CD4-positive, alpha-beta T cell treated with Interleukin-4 for 4 hours (primary cell): ENCODE results near the gene NRARP.

Experiments used
- DNase-seq: peaks from one replicate; pipeline ENCODE4 v3.0.0-alpha.2; 2020

NRARP gene

DNA sequence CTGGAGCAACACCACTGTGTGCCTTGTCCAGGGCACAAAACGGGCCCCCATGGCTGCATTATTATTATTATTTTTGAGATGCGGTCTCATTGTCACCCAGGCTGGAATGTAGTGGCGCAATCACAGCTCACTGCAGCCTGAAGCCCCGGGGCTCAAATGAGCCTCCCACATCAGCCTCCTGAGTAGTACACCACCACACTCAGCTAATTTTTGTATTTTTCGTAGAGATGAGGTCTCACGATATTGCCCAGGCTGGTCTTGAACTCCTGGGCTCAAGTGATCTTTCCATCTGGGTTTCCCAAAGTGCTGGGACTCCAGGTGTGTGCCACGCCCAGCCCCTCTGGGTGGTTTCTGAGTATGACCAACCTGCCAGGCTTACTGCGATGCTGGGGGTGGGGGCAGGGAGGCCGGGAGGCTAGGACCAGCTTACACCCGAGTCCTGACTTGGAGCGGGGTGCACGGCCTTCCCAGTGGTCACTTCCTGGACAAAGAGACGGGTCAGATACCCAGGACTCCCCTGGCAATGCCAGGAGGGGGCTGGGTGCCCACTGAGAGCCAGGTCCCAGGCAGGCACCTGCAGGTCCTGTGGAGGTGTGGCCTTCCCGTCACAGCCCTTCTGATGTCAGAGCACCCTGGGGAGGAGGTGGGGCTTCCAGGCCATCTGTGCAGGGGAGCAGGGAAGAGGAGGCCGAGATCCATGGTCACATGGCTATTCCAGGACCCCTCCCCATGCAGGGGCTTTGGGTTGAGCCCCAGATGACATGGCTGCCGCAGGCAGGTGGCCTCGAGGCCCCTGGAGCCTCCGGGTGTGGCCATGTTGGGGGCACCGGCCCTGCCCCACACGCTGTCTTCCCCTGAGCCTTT lies 8.3 kb upstream of the NRARP start:
- no peak for DNase-seq

- DNase-seq, result no peak
These were observed 7.5 kb upstream of the NRARP start for GRCh38 chr9:137309368-137310188.

- DNase-seq, result no peak
These were observed 6.1 kb upstream of the NRARP start for GRCh38 chr9:137308057-137308619.

DNA sequence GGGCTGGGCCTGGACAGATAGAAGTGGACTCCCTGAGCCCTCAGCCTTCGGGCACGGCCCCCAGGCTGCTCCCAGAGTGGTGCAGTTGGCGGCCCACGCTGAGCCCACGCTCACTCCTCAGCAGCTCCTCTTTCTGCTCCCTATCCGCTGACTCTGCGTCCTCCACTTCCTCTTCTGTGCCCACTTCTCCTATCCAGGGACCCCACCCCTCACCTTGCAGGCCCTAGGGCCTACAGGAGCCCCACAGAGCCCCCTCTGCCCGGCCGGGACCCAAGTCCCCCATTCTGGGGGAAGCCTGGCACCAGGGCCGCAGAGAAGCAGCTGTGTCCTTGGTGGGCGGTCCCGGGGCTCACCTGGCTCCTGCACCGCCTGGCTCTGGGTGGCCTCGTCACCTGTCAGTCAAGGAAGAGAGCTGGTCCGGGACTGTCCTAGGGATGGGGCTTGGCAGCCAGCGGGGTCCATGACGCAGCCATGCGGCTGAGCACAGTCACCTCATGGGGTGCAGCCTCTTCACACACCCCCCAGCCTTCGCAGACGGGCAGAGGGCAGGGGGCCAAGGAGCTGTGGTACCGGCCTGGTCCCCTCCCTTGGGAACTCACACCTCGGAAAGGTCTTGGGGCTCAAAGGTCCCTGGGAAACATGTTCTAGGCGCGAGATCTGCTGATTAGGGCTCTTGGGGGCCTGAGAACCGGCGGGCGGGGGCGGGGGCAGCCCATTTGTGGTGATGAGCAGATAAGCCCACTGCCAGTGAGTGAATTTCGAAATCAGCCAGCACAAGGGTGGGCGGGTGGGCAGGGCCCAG lies 5.4 kb upstream of the NRARP start:
- no peak for DNase-seq

DNA sequence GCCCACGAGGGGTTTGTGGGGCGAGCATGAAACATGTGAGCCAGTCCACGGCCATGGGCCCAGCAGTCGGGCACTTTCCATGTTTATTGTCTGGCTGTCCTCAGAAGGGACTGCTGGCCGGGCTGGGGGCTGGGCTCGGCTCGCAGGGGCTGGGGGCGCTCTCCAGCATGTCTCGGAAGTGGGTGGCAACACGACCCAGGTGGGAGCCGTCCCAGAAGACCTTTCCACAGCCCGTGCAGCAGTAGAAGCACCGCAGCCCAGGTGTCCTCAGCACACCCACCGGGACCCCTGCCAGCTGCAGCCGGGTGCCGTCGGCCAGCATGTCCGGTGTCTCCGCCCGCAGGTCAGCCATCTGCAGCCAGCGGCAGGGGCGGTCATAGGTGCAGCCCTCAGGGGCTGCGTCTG lies 4.8 kb upstream of the NRARP start:
- DNase-seq, result no peak

DNA sequence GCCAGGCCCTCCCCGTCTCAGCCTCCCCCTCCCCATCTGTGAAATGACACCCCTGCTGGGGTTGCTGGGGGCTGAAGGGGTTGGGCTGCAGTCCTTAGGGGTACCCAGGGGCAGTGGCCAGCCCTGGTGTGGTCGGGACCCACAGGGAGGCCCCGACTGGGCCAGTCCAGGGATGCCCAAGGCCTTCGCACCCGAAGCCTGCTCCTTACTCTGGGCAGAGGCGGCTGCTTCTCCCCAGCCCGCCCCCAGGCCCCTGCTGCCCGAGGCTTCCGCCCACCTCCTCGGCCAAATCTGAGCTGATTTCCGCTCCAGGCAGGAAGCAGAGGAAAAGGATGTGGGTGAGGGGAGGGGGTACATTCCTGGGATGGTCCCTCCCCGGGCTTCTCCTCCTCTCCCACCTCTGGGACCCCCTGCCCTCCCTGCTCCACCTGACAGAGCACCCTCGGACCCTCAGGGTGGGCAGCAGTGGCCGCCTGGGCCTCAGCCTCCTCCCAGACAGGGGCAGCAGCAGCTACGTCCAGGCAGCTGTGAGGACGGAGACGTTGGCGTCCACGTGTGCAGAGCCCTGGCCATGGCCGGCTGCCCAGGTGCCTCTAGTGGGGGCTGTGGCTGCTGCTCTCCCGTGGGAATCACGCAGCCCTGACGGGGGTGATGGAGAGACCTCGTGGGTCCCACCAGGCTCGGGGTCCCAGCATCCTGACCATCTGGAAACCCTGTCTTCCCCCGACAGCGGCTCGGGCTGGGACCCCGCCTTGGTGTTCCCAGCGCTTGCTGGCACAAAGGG lies 4.2 kb upstream of the NRARP start:
- DNase-seq, result no peak

DNA sequence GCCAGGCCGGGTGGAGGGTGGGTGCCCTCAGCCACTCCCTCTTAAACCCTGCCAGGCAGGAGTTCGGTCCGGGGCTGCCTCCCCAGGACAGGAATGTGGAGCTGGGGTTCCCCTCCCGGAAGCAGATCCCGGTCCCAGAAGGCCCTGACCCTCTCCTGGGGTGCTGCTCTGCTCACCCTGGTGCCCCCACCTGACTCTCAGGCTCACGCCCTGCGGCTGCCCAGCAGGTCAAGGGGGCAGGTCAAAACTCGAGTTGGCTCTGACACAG lies 3.7 kb upstream of the NRARP start:
- DNase-seq, result no peak

DNA sequence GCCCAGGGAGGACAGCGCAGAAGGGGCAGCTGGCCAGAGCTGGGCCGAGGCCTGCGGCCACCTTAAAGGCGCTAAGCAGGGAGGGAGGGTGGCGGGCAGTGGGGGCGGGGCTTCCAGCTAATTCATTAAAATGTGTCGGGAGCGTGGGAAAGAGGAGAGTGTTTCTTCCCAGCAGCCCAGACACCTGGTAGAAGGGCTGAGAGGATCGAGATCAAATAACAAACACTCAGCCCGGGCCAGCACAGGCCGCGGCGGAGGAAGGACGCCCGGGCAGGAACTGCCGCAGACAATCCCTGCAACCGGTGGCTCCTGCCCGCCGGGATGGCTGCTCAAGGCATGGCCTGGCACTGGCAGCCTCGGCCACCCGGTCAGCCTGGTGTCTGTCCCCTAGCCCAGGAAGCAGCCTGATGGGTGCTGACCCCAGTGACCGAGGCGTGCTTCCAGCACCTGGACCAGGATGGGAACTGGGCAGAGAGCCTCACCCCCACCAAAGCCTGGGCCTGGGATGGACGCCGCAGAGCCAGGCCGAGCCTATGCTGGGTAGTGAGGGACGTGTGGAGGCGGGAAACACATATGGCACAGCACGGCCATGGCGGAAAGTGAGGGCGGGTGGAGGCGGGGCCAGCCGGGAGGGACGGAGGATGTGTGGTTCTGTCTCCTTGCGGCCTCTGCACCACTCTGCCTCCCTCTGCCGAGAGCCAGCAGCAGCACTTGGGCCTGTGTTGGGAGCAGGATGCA lies 3.2 kb upstream of the NRARP start:
- DNase-seq, result peak; percentile 37

- no peak for DNase-seq
These were observed 2.5 kb upstream of the NRARP start for GRCh38 chr9:137304383-137305059.

GRCh38 chr9:137303893-137304382 lies 1.9 kb upstream of the NRARP start:
- no peak for DNase-seq

DNA sequence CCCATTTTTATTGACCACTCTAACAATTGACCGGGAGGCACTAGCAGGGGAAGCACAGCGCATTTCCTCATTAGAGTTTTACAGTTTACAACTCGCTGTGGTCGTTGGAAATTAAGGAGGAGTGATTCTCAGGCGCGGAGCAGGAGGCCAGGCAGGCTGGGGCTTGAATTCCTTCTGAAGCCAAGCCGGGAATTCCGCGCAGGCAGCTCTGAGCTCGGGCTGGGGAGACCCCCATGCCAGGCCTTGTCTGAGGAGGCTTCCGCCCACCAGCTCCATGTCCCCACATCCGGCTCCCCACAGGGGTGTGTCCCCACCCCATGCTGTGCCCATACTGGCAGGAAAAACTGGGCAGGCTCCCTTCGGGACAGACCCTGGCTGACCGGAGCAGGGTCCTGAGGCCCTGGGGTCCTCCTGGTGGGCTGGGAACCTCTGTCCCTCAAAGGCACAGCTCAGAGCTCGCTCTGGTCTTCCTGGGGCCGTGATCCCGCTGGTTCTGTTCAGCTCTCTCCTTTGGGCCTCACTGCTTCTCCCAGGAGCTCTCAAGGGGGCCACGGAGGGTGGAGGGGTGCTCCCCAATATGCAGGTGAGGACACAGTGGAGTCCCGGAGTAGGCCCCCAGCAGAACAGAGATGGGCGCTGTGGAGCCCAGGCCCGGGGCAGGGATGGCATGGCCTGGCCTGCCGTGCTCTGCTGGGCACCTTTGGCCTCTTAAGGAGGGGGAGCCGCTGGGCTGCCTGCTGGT lies 1.3 kb upstream of the NRARP start:
- no peak for DNase-seq

GRCh38 chr9:137302449-137303150 lies 529 bp upstream of the NRARP start:
- no peak for DNase-seq

DNA sequence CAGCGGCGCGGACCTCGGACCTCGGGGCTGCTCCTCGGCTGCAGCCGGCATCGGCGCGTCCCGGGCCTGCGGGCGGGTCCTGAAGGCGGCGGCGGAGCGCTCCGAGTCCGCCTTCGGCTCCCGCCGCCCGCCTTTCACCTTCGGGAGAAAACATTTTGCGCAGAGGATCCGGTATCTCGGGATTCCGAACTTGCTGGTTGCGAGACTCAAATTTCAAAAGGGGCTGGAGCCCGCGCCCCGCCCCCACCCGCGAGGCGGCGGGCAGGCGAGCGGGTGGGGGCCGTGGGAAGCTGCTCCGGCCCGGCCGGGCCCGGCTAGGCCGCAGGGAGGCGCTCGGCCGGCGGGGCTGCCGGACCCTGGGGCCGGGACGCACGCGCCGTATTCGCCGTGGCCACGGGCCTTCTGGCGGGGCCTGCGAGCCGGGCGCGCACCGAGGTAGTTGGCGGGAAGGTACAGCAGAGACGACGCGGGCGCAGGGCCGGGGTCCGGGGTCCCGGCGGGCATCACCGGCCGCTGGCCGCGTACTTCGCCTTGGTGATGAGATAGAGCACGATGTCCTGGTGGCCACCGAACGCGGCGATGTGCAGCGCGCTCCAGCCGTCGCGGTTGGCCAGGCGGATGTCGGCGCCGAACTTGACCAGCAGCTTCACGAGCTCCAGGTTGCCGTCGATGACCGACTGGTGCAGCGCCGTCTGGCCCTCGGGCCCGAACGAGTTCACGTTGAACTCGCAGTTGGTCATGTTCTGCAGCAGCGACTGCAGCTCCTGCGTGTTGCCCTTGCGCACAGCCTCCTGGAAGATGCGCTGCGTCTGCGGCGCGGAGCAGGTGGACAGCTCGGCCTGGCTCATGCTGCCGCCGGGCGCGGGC lies 757 bp downstream of the NRARP start:
- no peak for DNase-seq

- no peak for DNase-seq
These were observed 1.4 kb downstream of the NRARP start for GRCh38 chr9:137300567-137301080.

GRCh38 chr9:137299938-137300337 lies 2.1 kb downstream of the NRARP start:
- no peak for DNase-seq

DNA sequence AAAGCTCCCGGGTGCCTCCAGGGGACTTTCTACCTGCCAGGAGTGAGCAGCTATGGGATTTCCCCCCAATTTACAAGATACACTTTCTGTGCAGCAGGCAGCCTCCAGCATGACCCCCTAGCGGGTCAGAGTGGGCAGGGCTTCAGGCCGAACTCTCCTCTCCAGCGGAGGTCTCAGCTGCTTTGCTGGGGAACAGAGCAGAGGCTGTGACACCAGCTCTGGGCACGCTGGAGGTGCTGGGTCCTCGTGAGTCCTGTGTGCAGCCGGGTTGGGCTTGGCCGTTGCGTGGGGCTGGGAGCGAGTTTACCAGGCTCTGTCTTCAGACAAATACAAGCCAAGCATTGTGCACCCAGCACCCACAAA lies 2.9 kb downstream of the NRARP start:
- no peak for DNase-seq

DNA sequence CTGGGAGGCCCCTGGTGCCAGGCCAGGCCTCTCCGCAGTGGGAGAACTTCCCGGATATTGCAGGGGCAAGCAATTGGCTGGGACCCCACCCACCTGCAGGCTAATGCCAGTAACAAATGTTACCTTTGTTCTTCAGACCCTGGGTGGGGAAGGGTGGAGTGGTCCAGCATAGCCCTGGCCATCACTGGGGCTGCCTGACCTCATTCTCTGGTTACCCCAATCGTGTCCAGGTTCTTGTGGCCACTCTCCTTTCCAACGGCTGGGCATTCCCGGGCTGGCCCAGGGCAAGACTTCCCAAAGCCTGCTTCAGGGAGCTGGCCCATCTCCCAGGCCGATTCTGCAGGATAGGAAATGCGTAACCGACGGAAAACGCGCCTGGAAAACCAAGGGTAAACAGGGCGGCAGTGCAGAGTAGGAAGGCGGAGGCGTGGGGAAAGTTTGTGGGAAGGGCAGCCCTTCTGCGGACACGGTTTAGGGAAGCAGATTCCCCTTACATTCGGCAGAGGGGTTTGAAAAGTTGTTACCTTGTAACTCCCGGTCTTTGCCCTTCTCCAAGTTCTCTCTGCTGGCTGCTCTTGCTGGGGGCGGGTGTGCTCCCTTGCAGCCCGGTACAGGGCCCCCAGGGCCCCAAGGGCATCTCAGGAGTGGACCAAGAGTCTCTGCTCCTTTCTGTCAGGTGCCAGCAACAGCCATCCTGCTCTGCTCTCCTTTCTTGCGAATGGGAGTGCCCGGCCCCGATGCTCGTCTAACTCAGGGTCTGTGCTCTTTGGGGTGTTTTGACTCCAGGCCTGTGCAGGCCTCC lies 3.5 kb downstream of the NRARP start:
- DNase-seq, result no peak
